ENCODE results near the gene GLB1L2.

DNA sequence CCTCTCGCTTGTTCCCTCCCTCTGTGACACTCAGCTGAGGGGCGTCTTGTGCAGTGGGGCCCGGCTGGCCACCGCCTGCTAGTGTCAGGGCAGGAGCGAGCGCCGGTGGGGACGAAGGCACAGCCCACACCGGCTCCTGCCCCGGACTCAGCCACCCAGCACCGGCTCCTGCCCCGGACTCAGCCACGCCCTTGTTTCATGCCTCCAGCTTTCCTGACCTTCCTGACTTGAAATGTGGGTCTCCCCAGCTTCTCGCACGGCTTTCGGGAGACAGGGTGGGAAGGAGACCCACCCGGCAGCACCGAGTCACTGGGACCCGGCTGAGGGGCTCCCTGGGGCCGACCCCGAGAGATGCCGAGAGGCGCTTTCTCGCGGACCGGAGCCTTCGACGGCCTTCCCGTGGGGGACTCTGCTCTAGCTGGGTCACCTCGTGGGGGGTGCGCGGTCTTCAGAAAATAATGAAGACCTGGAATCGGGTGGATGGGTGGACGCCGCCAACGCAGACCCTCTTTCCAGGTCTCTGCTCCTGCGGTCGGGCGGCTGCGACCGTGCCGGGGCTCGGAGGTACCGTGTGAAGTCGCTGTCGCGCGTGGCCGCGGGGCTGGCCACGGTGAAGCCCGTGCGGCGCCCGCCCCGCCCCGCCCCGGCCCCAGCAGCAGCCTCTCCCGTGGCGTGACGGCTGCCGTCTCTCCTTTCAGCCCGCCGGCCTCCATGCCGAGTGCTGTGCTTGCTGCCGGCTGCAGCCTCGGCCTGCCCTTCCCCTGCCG, 10.2 kb downstream of the GLB1L2 start:
- no peak for TF ChIP-seq POLR2AphosphoS5 (IDR thresholded peaks at IDR 0.05; ENCODE audit: low read depth, low read length)
- no peak for TF ChIP-seq TAF1 (IDR thresholded peaks at IDR 0.05; ENCODE audit: low read depth, low read length)
